ENCODE data around the gene FXYD4.
"Not testable (repeated sequence)": the region's sequence is repeated elsewhere in the genome, so short reads cannot be mapped to it uniquely, and the experiment has no call there.

FXYD4 gene, protein sequence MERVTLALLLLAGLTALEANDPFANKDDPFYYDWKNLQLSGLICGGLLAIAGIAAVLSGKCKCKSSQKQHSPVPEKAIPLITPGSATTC

DNA sequence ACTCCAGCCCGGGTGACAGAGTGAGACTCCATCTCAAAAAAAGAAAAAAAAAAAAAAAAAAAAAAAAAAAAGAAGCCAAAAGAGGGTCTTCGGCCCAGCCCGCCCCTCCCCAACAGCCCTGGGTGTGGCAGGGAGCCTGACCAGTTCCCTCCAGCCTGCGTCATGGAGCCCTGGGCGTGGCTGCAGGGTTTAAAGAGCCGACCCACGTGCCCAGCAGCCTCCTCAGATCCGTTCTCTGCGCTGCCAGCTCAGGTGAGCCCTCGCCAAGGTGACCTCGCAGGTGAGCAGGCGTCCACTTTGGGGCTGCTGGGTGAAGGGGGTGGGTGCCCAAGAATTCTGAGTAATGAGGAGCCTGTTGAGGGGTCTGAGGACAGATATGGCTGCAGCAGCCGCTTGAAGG is at the start of gene FXYD4:
FXYD4 (plus strand) TSS at position 219 of the 400 bp plus-strand sequence. CDS start 2,111 bp downstream, outside the sequence.
- no peak for DNase-seq (ENCODE audit: low spot score)

DNA sequence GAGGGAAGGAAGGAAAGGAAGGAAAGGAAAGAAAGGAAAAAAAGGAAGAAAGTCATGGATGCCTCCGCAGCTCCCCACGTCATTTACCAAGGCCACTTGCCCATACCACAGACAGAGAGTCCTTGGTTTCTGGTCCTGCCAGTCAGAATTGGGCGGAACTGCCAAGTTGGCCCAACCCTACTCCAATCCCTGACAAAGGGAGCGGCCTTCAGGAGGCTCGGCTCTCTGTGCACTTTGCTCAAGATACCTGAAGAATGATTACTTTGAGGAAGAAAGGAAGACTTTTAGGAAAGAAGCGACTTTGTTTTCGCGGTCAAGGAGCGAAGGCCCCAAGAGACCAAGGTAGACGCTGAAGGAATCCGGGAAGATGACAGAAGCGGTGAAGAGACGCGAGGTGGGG is 49.1 kb upstream of the FXYD4 start:
- DNase-seq (ENCODE audit: low spot score), result no peak

DNA sequence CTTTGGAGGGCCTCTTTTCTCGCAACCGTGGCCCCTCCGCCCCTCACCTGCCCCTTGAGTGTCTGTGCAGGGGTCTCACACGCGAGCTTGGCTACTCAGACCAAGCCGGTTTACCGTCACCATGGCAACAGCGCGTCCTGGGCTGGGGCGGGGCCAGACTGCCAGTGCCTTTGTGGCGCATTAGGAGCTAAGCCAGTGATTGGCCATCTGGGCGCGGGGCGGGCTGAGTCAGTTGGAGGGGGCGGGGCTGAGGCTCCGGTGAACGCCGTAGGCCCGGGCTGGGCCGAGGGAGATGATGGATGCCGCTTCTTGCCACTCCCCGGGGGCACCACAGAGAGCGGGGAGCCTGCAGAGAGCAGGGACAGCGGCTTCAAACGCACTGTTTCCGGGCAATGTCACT is 48.7 kb upstream of the FXYD4 start:
- DNase-seq (ENCODE audit: low spot score), result no peak

DNA sequence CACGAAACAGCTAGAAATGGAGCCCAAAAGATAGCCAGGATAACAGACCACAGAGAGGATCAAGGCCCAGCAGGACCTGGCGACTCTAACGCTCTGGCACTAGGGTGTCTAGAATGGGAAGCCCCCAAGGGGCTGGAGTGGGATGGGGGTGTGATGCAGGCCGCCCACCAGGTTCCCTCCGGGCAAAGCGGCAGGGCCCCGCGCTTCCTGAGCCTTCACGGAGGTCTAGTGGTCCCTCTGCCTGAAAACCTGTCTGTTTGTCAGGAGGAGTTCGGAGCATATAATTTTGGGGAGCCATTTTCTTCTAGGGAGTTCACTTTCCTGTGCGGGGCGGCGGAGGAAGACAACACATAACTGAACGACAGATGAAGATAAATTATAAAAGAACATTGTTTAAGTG is 48.2 kb upstream of the FXYD4 start:
- DNase-seq (ENCODE audit: low spot score), result no peak

DNA sequence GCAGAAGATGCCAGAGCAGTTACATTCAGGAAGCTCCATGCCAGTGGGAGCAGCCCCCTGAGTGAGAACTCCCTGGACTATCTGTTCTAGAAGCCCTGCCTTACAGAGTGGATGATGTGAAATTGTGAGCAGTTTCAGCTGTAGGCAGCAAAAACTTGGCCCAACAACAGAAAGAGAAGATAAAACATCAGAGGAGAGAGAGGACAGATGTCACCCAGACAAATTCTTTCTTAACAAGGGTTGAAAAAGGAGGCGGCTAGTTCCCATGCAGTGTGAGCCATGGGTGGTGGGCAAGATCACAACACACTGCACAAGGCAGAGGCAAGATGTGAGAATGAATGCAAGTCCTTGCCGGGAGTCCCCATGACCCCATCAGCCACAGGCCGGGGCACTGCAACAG is 46.6 kb upstream of the FXYD4 start:
- no peak for DNase-seq (ENCODE audit: low spot score)

DNA sequence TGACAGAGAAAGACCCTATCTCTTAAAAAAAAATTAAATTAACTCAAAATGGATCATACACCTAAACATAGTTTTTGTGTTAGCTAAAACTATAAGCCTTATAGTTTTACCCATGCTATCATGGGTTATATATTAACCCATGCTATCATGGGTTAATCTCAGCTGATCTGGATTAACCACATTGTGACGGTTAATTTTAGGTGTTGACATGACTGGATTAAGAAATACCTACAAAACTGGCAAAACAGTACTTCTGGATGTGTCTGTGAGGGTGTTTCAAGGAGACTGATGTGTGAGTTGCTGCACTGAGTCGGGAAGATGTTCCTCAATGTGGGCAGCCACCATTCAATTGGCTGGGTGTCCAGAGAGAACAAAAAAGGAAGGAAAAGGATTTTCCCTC is 44.3 kb upstream of the FXYD4 start:
- DNase-seq (ENCODE audit: low spot score), result no peak

DNA sequence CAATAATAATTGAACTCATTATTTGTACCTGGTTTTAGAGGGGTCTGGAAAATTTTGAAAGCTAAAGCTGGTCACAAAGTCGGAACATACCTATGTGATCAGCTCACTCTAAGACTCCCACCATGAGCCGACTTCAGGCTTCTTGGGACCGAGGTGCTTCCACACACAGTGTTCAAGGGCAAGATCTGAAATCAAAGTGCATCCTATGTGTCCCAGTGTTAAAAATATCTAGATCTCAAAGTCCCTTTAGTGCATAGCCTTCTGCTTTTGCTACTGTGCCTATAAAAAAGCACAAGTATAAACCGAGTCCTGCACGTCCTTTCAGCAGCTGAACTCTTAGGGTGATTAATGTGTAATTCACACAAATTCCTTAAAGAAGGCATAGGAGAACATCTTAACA is 43.5 kb upstream of the FXYD4 start:
- DNase-seq (ENCODE audit: low spot score), result no peak

DNA sequence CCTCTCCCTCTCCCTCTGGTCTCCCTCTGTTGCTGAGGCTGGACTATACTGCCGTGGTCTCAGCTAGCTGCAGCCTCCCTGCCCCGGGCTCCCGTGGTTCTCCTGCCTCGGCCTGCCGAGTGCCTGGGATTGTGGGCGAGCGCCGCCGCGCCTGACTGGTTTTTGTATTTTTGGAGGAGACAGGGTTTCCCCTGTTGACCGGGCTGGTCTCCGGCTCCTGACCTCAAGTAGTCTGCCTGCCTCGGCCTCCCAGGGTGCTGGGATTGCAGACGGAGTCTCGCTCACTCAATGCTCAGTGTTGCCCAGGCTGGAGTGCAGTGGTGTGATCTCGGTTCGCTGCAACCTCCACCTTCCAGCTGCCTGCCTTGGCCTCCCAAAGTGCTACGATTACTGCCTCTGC is 42.6 kb upstream of the FXYD4 start:
- not testable (repeated sequence) for DNase-seq (ENCODE audit: low spot score)

DNA sequence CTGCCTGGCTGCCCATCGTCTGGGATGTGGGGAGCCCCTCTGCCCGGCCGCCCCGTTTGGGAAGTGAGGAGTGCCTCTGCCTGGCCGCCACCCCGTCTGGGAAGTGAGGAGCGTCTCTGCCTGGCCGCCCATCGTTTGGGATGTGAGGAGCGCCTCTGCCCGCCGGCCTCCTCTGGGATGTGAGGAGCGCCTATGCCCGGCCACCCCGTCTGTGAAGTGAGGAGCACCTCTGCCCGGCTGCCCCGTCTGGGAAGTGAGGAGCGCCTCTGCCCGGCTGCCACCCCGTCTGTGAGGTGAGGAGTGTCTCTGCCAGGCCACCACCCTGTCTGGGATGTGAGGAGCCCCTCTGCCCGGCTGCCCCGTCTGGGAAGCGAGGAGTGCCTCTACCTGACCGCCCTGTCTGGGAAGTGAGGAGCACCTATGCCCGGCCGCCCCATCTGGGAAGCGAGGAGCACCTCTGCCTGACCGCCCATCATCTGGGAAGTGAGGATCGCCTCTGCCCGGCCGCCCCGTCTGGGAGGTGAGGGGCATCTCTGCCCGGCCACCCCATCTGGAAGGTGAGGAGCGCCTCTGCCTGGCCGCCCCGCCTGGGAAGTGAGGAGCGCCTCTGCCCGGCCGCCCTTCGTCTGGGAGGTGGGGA is 42.1 kb upstream of the FXYD4 start:
- DNase-seq (ENCODE audit: low spot score), result not testable (repeated sequence)

DNA sequence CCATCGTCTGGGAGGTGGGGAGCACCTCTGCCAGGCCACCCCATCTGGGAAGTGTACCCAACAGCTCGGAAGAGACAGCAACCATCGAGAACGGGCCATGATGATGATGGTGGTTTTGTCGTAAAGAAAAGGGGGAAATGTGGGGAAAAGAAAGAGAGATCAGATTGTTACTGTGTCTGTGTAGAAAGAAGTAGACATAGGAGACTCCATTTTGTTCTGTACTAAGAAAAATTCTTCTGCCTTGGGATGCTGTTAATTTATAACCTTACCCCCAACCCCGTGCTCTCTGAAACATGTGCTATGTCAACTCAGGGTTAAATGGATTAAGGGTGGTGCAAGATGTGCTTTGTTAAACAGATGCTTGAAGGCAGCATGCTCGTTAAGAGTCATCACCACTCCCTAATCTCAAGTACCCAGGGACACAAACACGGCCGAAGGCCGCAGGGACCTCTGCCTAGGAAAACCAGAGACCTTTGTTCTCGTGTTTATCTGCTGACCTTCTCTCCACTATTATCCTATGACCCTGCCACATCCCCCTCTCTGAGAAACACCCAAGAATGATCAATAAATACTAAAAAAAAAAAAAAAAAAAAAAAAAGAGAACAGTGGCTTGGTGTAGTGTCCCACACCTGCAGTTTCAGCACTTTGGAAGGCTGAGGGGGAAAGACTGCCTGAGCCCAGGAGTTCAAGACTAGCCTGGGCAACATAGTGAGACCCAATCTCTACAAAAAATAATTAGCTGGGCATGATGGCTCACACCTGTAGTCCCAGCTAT is 41.2 kb upstream of the FXYD4 start:
- not testable (repeated sequence) for DNase-seq (ENCODE audit: low spot score)

DNA sequence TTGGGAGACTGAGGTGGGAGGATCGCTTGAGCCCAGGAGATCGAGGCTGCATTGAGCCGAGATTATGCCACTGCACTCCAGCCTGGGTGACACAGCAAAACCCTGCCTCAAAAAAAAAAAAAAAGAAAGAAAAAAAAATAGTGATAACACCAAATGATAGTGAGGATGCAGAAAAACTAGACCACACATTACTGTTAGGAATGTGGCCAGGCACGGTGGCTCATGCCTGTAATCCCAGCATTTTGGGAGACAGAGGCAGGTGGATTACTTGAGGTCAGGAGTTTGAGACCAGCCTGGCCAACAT is 40.7 kb upstream of the FXYD4 start:
- DNase-seq (ENCODE audit: low spot score), result not testable (repeated sequence)

DNA sequence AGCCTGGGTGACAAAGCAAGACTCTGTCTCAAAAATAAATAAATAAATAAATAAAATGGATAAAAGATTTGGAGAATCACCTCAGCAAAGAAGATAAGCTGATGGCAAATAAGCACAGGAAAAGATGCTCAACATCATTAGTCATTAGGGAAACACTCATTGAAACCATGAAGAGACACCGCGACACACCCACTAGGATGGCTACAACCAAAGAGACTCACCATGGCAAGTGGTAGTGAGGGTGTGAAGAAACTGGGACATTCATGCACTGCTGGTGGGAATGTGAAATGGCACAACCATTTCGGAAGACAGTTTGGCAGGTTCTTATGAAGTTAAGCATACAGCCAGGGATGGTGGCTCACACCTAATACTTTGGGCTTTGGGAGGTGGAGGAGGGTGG is 37.8 kb upstream of the FXYD4 start:
- DNase-seq (ENCODE audit: low spot score), result no peak

DNA sequence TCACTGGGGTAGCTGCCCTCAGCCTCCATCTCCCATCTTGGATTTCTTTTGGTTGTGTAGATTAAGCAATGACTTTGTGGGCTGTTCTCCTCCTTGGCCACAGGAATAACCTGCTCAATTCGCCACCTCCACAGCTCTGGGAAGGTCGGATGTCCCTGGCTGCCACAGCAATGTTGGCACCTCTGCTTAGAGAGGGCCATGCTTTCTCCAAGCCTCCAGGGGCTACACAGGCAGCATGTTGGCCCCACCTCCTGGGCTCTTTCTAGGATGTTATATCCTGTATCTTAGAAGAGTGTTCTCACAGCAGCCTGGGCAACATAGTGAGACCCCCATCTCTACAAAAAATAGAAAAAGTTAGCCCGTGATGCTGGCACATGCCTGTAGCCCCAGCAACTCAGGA is 35.4 kb upstream of the FXYD4 start:
- DNase-seq (ENCODE audit: low spot score), result no peak

DNA sequence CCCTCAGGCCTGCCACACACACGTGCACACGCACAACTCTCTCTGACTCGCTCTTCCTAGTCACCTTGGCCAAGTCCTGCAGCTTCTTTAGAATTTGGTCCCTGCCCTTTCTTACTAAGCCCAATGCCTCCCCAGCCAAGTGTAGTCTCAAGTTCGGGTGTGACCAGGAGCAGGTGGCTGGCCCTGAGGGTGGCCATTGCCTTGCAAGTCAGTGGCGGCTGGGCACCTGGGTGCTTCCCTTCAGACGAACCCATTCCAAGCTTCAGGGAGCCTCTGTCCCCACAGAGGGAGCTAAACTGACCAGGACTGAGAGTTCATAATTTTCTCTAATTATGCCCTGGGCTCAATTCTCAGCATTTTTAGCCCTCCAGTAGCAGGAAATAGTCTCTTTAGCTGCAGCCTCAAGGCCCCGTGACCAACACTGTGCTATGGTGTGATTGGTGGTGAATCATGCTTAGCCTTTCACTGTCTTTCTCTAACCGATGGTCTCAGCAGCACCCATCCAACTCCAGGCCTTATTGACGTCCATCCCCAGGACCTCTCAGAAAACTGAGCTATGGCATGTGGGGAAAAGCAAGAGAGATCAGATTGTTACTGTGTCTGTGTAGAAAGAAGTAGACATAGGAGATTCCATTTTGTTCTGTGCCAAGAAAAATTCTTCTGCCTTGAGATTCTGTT is 34.7 kb upstream of the FXYD4 start:
- no peak for DNase-seq (ENCODE audit: low spot score)

DNA sequence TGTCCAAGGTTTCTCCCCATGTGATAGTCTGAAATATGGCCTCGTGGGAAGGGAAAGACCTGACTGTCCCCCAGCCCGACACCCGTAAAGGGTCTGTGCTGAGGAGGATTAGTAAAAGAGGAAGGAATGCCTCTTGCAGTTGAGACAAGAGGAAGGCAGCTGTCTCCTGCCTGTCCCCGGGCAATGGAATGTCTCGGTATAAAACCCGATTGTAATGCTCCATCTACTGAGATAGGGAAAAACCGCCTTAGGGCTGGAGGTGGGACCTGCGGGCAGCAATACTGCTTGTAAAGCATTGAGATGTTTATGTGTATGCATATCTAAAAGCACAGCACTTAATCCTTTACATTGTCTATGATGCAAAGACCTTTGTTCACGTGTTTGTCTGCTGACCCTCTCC is 33.9 kb upstream of the FXYD4 start:
- not testable (repeated sequence) for DNase-seq (ENCODE audit: low spot score)

DNA sequence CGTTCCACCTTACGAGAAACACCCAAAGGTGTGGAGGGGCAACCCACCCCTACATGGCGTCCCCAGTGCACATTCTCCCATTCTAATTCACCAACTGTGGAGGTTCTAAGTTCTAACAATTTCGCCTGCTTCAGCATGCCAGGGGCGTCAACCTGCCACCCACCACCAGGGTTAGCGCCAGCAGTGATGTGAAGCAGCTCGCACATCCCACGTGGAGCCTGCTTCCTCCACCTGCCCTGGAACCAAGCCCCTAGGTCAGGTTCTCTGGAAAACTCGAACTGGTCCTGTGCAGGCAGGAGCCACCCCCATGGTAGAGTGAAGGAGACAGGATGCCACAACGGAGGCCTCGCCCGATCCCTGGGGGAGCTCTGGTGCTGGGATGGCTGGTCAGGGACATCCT is 33.3 kb upstream of the FXYD4 start:
- no peak for DNase-seq (ENCODE audit: low spot score)

DNA sequence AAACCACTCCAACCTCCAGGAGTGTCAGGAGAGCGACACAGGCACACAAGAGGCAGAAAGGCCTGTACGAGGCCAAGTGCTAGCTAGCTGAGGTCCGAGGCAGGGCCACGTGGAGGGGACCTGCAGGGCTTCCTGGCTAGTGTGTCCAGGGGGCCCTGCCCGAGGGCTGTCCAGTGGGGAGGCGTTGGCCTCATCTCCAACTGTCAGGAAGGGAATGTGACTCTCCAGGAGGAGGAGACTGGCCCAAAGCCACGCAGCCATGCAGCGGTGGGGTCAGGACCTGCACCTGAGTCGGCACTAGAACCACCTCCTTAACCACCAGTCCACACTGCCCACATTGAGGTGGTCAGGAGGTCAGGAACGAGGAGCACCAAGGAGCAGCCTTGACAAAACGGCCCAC is 32.3 kb upstream of the FXYD4 start:
- DNase-seq (ENCODE audit: low spot score), result no peak

DNA sequence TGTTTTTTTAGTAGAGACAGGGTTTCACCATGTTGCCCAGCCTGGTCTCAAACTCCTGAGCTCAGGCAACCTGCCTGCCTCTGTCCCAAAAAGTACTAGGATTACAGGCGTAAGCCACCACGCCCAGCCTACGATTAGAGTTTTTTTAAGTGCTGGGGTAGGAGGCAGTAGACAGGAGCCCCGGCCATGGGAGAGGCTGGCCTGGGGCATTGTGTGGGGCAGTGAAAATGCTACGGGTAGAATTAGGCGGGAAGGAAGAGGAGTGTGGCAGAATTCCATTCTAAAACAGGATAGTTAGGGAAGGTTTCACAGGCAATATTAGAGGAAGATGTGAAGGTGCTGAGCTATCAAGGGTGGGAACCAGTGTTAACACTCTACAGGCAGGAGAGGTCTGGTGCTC is 31.3 kb upstream of the FXYD4 start:
- no peak for DNase-seq (ENCODE audit: low spot score)

DNA sequence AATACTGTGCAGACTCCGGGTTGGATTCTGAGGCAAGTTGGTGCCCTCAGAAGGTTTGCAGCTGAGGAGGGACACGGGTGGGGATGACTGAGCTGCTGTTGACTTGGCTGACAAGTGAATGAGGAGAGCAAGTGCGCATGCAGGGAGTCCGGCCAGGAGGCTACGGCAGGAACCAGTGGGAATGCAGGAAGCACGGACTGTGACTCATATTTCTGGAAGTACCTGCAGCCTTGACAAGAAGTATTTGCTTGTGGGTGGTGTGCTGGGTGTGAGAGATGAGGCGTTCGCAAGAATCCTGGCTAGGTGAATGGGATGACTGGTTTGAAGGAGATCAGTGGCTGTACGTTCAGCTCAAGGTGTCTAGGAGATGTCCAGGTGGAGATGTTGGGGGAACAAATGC is 30.8 kb upstream of the FXYD4 start:
- DNase-seq (ENCODE audit: low spot score), result no peak

DNA sequence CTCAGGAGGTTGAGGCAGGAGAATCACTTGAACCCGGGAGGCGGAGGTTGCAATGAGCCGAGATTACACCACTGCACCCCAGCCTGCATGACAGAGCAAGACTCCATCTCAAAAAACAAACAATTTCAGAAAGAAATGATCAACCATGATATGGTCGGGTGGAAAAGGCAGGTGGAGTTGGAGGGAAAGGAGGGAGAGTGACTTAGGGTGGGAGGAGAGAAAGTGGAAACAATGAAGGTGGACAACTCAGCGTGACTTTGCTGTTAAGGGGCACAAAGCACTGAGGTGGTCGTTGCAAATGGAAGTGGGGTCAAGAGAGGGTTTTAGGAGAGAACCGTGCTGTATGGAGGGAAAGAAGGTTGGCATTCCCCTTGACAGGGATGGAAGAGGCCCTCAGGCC is 30.0 kb upstream of the FXYD4 start:
- no peak for DNase-seq (ENCODE audit: low spot score)

DNA sequence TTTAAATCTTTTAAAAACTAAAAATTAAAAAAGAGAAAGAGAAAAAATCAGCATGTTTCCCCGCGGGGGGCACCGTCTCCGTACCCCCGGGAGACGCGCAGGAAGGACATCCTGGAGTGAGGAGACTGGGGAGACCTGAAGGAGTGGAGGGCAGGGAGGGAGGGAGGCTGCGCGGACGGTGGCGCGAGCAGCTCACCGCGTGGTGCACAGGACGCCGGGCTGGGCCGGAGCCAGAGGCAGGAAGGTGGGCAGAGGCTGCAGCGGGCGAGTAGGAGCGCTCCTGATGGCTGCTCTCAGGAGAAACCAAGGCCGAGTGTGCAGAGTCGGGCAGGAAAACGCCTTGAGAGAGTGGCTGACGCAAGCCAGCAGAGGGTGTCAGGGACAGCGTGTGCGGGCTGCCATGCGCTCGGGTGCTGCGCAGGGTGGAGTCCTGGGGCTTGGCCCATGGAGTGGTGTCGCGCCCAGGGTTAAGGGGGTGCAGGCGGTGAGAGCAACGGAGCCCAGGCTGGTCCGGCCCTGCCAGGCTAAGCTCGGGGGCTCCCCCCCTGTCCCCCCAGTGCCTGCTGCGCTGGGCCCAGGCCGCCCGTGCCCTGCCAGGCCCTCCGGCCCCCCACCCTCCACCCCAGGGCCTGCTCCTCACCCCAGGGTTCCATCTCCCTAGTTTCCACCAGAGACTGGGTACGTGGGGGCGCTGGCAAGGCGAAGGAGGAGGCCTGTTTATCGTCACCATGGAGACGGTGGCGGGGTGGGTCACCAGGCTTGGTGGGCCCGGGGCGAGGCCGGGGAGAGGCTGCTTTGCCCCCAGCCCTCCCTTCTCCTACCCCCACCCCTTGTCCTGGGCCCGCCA is 28.9 kb upstream of the FXYD4 start:
- DNase-seq (ENCODE audit: low spot score), result no peak

DNA sequence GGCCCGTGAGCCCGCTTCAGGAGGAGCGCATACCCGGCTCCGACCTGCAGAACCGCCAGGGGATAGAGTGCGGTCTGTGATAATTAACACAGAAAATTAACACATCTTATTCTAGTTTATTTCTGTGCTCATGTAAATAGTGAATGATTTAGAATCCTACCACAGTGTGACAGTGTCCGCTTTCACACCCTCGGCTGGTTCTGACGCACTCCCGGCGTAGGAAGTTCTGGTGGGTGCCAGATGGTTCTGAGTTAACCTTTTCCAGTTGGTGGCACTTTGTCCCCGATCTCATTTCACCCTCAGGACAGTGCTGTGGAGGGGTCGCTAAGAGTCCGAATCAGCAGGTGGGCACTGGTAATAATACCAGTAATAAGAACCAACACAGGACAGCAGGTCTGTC is 28.3 kb upstream of the FXYD4 start:
- no peak for DNase-seq (ENCODE audit: low spot score)
